Activated naive CD8-positive, alpha-beta T cell treated with anti-CD3 and anti-CD28 coated beads, Interleukin-2, amount 50 U/mL, for 16 hours (primary cell): ENCODE results near the gene HLF.

ENCODE experiments used
- DNase-seq: peaks from one replicate; pipeline ENCODE4 v3.0.0-alpha.2; 2020; ENCODE audit warnings: low read depth, low spot score

The HLF gene

DNA sequence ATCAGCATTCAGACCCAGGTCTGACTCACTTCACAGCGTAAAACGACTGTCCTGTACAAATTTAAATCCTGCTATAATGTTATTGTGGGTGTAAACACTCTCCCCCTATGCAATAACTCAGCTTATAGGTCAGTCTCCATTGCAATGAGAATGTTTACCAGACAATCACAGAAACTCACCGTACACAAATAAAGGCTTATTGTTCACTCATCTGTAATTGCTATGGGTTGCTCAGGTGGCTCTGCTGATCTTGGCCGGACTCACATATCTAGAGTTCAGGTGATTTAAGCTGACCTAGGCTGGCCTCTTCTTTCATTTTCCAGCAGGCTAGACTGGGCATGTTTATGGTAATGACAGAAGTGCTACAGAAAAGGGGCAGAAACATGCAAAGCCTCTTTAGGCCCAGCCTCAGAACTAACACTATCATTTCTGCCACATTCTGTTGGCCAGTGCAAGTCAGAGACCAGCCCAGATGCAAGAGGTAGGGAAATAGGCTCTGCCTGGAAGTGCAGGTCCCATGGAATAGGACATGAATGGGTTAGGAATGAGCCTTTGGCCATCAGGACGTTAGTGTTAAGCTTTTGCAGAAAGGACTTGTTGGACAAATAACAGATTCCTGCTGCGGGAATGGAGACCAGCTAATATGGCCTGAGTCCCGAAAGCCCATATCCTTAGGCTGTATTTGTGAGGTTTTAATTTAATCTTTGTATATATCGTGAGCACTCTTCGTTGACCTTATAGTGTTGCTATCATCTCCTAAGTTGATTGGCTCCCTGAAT is 44.0 kb downstream of the HLF start:
- DNase-seq: no peak

DNA sequence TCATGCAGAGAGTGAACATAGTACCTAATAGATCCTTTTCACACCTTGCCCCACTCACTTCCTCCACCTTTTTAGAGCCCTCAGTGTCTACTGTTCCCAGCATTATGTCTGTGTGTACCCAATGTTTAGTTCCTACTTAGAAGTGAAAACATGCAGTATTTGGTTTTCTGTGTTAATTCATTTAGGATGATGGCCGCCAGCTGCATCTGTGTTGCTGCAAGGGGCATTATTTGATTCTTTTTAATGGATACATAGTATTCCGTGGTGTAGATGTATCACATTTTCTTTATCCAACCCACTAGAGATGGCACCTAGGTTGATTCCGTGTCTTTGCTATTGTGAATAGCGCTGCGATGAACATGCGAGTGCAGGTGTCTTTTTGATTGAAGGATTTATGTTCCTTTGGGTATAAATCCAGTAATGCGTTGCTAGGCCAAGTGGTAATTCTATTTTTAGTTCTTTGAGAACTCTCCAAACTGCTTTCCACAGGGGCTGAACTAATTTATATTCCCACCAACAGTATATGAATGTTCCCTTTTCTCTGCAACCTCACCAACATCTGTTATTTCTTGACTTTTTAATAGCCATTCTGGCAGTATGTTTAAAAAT is 47.1 kb downstream of the HLF start:
- DNase-seq: no peak

DNA sequence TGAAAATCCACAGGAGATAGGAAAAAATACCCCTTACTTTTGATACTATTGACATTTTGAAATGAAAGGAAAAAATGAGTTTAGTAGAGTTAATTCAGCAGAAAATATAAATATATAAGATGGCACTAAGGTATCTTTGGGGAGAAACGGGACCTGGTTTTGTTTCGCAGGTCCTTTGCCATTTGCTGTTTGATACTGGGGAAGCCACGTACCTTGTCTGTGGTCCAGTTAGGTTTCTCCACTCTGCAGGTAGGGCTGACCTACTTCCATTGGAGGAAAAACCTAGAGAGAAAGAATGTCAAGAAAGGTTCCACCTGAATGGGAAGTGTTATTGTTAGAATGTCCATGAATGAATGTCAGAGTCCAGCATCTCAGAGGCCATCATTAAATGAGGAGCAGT is 48.1 kb downstream of the HLF start:
- DNase-seq: no peak

DNA sequence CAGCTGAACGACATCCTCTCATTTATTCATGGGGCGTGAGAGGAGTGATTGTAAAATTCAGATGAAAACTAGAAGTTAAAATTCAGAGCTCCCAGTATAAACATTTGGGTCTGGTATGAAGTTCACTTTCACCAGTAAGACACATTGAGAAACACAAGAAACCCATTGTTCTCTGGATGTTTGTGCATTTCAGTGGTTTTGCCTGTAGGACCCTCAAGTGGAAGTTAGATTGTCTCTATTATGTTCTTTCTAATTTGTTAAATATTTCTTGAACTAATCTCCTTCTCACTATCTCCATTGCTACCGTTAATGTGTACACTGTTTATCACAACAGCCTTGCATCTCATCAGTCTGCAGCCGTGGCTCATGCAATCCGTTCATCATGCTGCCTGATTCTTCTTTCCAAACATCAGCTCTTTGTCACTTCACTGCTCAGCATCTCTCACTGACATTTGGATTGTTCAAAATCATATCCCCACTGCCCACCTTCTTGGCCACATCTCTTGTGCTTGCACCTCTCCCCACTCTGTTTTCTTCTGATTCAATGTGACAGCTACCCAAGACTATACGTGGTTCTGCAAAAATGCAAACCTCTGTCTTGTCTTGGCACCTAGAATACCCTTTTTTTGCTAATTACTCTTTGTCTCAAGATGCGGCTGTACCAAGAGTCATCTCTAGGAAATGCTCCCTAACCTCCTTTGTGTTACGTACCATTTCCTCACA is 49.5 kb downstream of the HLF start:
- DNase-seq: no peak

DNA sequence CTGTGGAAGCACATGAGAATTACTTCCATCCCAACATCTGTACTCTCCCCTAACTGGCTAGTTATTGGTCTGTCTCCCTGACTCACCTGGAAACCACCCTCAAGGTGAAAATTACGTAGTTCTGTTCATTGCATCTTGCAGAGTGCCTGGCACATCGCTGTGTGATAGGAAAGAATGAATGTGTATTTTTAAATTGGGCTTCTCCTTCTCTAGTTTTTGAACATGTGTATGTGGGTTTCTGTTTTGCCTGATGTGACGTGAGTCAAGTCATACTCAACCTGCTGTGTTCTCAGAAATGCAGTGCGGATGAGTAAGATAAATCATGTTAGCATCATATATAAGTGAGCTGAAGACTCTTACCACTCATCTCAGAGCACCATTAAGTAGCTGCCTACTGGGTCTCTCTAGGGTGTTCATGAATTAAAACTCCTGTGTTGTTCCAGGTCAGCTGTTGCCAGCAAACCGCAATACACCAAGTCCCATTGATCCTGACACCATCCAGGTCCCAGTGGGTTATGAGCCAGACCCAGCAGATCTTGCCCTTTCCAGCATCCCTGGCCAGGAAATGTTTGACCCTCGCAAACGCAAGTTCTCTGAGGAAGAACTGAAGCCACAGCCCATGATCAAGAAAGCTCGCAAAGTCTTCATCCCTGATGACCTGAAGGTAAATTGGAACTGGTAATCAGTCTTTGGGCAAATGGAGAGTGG is 50.2 kb downstream of the HLF start:
- DNase-seq: no peak

DNA sequence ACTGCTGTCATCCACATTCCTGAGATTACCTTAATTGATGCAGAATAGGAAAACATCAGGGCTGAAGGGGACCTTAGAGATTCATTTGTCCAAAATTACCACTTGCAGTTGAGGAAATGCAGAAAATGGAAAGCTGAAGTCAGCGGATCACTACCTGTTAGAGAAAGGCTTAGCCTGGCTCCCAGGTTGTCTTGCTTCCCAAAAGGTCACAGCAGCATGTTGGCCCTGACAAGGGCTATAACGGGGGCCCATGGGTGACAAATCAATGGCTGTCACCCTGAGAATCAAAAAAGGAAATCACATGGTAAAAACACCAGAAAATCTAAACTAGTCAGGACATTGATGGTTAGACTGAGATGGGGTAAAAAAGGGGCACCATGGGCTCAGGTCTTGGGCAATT is 51.7 kb downstream of the HLF start:
- DNase-seq: no peak

DNA sequence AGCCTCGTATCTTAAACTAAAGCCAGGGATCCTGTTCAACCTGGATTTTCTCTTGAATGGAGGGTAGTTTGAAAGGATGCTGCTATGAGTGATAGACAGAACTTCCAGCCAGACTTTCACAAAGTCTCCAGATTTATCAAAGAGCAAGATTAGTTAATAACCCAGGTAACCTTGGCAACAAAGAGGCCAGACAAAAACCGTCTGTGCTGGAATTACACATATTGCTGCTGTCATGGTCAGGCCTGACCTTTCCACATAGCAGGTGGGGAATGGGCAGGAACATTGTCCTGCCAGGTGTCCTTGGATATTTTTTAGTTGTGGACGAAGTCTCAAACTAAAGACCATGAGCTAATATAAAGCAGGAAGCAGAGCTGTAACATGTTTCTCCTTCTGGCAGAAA is 52.5 kb downstream of the HLF start:
- no peak for DNase-seq

DNA sequence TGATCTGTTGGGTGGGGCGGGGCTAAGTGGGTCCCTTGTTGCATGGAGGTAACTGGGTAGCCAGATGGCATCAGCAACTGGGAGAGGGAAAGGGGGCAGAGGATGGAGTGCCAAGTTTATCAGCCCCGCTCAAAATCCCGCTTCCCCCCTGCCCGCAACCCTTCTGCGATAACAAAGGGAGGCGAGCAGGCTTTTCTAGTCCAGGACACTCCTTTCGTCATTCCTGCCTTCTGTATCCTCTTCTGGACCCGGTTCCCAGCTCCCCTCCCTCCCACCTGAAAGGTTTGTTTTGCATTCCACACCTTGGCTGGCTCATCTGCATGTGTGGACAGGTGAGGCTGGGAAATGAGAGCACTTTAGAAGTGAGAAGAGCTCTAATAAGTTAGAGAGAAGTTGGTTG is 53.3 kb downstream of the HLF start:
- no peak for DNase-seq

DNA sequence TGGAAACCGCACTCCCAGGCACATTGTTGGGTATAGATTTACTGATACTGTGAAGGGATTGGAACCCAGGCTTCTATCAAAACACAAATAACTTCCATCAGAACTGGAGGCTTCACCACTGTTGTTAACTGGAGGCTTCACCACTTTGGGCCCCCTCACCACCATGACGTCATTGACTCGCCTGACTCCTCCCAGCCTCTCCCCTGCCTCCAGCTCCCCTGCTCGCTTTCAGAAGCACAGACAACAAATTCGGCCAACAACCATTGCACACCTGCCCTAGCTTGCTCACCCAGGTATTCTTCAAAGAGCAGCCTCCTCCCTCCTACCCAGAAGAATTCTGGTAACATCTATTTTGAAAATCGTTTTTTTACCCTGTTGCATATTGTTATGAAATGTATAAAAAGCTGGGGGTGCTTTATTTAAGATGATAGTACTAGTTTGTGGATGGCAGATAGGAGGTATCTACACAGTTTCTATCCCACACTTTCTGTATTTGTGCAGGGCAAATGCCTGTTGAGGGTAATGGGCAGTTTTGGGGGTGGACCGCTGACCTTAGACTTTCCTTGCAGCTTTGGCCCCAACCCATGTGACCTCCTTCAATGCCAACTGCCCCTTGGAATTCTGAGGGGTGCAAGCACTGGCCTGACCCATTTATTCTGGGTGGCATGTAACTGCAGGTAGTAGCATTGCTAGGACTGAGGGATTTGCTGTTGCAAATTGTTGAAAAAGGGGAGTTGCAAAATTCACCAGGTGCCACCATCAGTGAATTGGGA is 54.1 kb downstream of the HLF start:
- DNase-seq: no peak

DNA sequence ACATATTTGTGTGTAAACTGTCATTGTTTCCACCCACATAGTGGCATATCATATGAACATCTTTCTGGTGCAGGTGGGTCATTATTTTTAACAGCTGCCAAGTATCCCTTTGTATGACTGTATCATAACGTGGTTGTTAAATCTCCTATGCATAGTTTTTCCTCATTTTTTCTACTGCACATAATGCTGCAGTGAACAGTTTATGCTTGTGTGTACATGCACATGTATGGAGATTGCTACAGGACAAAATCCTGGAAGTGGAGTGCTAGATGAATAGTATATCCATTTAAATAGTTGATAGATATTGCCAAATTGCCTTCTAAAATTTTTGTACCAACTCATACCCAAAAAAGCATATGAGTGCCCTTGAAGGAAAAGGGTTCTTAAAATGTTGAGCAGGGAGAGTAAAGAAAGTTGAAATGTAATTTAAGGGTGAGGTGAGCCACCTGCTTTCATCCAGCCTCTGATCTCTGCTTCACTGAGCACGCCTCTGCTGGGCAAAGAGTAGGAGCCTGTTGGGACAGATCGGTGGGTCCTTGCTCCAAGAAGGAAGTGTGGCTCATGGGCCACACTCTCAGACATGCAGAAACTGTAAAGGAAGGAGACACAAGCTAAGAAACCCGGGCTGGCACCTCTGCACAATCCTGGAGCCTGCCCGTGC is 55.3 kb downstream of the HLF start:
- DNase-seq: no peak

DNA sequence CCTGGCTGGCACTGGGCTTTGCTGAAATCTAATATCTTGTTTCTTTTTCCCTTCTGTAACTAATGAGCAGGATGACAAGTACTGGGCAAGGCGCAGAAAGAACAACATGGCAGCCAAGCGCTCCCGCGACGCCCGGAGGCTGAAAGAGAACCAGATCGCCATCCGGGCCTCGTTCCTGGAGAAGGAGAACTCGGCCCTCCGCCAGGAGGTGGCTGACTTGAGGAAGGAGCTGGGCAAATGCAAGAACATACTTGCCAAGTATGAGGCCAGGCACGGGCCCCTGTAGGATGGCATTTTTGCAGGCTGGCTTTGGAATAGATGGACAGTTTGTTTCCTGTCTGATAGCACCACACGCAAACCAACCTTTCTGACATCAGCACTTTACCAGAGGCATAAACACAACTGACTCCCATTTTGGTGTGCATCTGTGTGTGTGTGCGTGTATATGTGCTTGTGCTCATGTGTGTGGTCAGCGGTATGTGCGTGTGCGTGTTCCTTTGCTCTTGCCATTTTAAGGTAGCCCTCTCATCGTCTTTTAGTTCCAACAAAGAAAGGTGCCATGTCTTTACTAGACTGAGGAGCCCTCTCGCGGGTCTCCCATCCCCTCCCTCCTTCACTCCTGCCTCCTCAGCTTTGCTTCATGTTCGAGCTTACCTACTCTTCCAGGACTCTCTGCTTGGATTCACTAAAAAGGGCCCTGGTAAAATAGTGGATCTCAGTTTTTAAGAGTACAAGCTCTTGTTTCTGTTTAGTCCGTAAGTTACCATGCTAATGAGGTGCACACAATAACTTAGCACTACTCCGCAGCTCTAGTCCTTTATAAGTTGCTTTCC is 56.0 kb downstream of the HLF start:
- no peak for DNase-seq

DNA sequence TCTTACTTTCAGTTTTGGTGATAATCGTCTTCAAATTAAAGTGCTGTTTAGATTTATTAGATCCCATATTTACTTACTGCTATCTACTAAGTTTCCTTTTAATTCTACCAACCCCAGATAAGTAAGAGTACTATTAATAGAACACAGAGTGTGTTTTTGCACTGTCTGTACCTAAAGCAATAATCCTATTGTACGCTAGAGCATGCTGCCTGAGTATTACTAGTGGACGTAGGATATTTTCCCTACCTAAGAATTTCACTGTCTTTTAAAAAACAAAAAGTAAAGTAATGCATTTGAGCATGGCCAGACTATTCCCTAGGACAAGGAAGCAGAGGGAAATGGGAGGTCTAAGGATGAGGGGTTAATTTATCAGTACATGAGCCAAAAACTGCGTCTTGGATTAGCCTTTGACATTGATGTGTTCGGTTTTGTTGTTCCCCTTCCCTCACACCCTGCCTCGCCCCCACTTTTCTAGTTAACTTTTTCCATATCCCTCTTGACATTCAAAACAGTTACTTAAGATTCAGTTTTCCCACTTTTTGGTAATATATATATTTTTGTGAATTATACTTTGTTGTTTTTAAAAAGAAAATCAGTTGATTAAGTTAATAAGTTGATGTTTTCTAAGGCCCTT is 56.8 kb downstream of the HLF start:
- DNase-seq: no peak

DNA sequence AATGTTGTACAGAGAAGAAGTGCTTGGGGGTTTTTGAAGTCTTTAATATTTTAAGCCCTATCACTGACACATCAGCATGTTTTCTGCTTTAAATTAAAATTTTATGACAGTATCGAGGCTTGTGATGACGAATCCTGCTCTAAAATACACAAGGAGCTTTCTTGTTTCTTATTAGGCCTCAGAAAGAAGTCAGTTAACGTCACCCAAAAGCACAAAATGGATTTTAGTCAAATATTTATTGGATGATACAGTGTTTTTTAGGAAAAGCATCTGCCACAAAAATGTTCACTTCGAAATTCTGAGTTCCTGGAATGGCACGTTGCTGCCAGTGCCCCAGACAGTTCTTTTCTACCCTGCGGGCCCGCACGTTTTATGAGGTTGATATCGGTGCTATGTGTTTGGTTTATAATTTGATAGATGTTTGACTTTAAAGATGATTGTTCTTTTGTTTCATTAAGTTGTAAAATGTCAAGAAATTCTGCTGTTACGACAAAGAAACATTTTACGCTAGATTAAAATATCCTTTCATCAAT is 57.8 kb downstream of the HLF start:
- no peak for DNase-seq

DNA sequence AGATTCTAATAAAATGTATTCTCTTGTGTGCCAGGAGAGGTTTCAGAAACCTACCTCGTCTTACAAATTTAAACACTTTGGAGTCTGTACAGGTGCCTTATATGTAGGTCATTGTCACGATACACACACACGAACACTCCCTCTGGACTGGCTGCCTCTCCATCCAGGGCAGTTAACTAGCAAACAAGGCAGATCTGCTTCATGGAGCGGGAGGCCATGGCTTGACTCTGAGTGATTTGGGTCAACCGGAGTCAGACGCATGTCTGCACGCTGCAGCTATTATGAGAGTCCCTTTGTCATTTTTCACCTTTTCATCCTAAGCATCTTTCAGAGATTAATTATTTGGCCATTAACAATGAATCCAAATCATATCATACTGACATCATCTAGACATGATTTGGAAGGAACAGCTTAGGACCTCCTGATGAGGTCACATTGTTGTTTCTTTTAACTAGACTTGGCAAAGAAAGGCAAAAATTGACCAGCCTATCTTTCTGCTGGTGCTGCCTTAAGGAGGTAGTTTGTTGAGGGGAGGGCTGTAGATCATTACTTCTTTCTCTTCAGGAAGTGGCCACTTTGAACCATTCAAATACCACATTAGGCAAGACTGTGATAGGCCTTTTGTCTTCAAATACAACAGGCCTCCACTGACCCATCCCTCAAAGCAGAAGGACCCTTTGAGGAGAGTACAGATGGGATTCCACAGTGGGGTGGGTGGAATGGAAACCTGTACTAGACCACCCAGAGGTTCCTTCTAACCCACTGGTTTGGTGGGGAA is 58.9 kb downstream of the HLF start:
- no peak for DNase-seq

DNA sequence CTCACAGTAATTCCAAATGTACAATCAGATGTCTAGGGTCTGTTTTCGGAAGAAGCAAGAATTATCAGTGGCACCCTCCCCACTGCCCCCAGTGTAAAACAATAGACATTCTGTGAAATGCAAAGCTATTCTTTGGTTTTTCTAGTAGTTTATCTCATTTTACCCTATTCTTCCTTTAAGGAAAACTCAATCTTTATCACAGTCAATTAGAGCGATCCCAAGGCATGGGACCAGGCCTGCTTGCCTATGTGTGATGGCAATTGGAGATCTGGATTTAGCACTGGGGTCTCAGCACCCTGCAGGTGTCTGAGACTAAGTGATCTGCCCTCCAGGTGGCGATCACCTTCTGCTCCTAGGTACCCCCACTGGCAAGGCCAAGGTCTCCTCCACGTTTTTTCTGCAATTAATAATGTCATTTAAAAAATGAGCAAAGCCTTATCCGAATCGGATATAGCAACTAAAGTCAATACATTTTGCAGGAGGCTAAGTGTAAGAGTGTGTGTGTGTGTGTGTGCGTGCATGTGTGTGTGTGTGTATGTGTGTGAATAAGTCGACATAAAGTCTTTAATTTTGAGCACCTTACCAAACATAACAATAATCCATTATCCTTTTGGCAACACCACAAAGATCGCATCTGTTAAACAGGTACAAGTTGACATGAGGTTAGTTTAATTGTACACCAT is 59.7 kb downstream of the HLF start:
- no peak for DNase-seq

DNA sequence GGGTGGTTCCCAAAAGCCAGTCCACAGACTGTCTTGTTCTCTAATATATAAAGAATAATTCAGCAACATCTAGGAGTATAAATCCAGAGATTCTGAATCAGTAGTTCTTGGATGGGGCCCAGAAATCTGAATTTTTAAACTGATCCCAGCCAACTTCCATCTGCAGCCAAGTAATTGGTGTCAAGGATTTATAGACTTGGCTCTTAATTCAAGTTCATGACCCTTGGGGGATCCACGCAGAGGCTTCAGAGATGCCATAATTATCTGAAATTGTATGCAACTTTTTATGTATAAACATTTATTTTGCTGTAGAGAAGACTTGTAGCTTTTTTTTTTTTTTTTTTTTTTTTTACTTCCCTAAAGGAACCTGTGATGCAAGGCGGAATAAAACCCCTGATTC is 60.6 kb downstream of the HLF start:
- DNase-seq: no peak

DNA sequence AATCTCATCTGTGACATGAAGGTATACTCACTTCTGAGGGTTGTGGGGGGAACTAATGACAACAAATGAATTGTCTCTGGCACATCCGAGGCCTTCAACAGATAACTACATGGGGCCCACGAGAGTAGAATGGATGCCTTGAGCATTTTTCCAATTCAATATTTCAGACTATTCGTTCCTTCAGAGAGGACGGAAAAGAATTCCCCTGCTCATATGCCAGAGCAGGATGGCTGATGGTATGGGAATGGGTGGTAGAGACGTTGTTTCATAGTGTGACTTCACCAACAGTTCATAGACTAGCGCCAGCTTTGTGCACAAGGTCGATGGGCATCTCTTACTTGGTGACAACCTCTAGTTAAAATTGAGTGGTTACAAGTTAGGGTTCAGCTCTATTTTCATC is 61.3 kb downstream of the HLF start:
- no peak for DNase-seq
